Testis (tissue), 3 donors: ENCODE measurements around the gene UGT1A8. TPM values are rescaled to one million over a fixed set of nuclear protein-coding genes. Genes with fewer than 3 reads are reported as not detected.

Source experiments
- DNase-seq: peaks from one replicate; pipeline ENCODE4 v3.0.0-alpha.2; 2019
- H3K27ac ChIP-seq, 2 donors: fragments of 200-600 bp; sonication (generic); one replicate each; pipeline ENCODE4 v1.5.1; 2019
- H3K27me3 ChIP-seq: fragments of 200-600 bp; sonication (generic); one replicate; pipeline ENCODE4 v1.5.1; 2019
- H3K36me3 ChIP-seq: fragments of 200-600 bp; sonication (generic); one replicate; pipeline ENCODE4 v1.5.1; 2017; ENCODE audit warnings: low read depth; ENCODE audit errors: missing control alignments
- H3K4me1 ChIP-seq: fragments of 200-600 bp; sonication (generic); one replicate; pipeline ENCODE4 v1.5.1; 2019
- H3K4me3 ChIP-seq, 2 donors: fragments of 200-600 bp; sonication (generic); one replicate each; pipeline ENCODE4 v1.5.1; 2017 to 2019
- H3K9me3 ChIP-seq: fragments of 200-600 bp; sonication (generic); one replicate; pipeline ENCODE4 v1.5.1; 2017
- POLR2A ChIP-seq: fragments of 450-650 bp; IDR thresholded peaks from one replicate; pipeline ENCODE4 v1.6.1; 2017; ENCODE audit warnings: antibody characterized with exemption, mild to moderate bottlenecking, moderate library complexity
- WGBS, 2 donors: methylation state at CpG; one replicate each; pipeline ENCODE4 v1.1.5; 2018; 5-methylcytosine and 5-hydroxymethylcytosine counted together
- intact Hi-C: fragments of 100-400 bp; cut with DNase I; formaldehyde crosslinking; loops from one replicate; pipeline ENCODE4 v1.15.1; 2023; ENCODE audit warnings: low total_unique reads
- polyA plus RNA-seq: library from polyadenylated mRNA; stranded (reverse); fragments of 350-450 nt; fragmentation: Illumina TruSeq; extraction: RNeasy Lipid Tissue Mini Kit (QIAGEN cat#74804); gene quantifications from one replicate; pipeline ENCODE4 v1.2.3, GENCODE V29; 2014; ENCODE audit warnings: low read depth, low replicate concordance; ENCODE audit not compliant: insufficient read depth
- total RNA-seq, 2 donors: library from RNA; depleted of rRNA; stranded (reverse); fragments of >200 nt; gene quantifications; one replicate each; pipeline ENCODE4 v1.2.3, GENCODE V29; 2016
- TF ChIP-seq, protein P1 (sequence below), 3 experiments: fragments of 450-650 bp in 2 of 3; fragments of 200-600 bp in 1 of 3; sonication (generic) in 1 of 3; IDR thresholded peaks; one replicate each; pipeline ENCODE4 v1.5.1; 2016 to 2019; ENCODE audit warnings: antibody characterized with exemption in 3 of 3, mild to moderate bottlenecking in 2 of 3, moderate library complexity in 1 of 3

The UGT1A8 gene
- total and polyA plus RNA-seq, 3 donors from 2014 or later, result 0.19 TPM; not detected in 2

- TF ChIP-seq POLR2A, result no peak
- TF ChIP-seq, protein P1, sequence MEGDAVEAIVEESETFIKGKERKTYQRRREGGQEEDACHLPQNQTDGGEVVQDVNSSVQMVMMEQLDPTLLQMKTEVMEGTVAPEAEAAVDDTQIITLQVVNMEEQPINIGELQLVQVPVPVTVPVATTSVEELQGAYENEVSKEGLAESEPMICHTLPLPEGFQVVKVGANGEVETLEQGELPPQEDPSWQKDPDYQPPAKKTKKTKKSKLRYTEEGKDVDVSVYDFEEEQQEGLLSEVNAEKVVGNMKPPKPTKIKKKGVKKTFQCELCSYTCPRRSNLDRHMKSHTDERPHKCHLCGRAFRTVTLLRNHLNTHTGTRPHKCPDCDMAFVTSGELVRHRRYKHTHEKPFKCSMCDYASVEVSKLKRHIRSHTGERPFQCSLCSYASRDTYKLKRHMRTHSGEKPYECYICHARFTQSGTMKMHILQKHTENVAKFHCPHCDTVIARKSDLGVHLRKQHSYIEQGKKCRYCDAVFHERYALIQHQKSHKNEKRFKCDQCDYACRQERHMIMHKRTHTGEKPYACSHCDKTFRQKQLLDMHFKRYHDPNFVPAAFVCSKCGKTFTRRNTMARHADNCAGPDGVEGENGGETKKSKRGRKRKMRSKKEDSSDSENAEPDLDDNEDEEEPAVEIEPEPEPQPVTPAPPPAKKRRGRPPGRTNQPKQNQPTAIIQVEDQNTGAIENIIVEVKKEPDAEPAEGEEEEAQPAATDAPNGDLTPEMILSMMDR (IDR thresholded peaks at IDR 0.05), result no peak
- Histone ChIP-seq H3K27me3 (no peaks in the 10 kb centered on the region), H3K36me3 (no peaks in the 10 kb centered on the region), H3K27ac (no peak overlapping the region), H3K4me1 (no peaks in the 10 kb centered on the region), H3K4me3 (no peak overlapping the region), H3K9me3 (no peaks in the 10 kb centered on the region)
- intact Hi-C loops, result no loop called here
- no peak for DNase-seq
Measured at GRCh38 chr2:233658610-233659009, 41.2 kb downstream of the UGT1A8 start.

GRCh38 chr2:233663911-233664310 lies 46.5 kb downstream of the UGT1A8 start:
- Histone ChIP-seq H3K9me3 (no peaks in the 10 kb centered on the region), H3K36me3 (no peaks in the 10 kb centered on the region), H3K27me3 (no peaks in the 10 kb centered on the region), H3K27ac (no peak overlapping the region), H3K4me1 (no peaks in the 10 kb centered on the region), H3K4me3 (no peak overlapping the region)
- intact Hi-C loops, result no loop called here
- TF ChIP-seq, protein P1 (IDR thresholded peaks at IDR 0.05), result no peak
- TF ChIP-seq POLR2A, result no peak
- 48 to 55% methylated on average over 1 of the region's 1 CpG for WGBS, 2 donors
- DNase-seq, result no peak

GRCh38 chr2:233668605-233669260 lies 51.3 kb downstream of the UGT1A8 start:
- Histone ChIP-seq H3K36me3 (no peaks in the 10 kb centered on the region), H3K4me1 (no peaks in the 10 kb centered on the region), H3K4me3 (no peak overlapping the region), H3K27me3 (no peaks in the 10 kb centered on the region), H3K27ac (no peak overlapping the region), H3K9me3 (no peaks in the 10 kb centered on the region)
- WGBS, 2 donors, result 88 to 90% methylated on average over 4 of the region's 4 CpGs
- intact Hi-C loops, result no loop called here
- no peak for TF ChIP-seq POLR2A
- TF ChIP-seq, protein P1 (IDR thresholded peaks at IDR 0.05), result no peak
- DNase-seq, result no peak

- intact Hi-C loops, result no loop called here
- DNase-seq, result no peak
- H3K27me3 ChIP-seq, result no peaks in the 10 kb centered on the region
- H3K4me3 ChIP-seq, result no peak within 1 kb of the TSS
- TF ChIP-seq POLR2A, result no peak
- TF ChIP-seq, protein P1 (IDR thresholded peaks at IDR 0.05), result no peak
- 81 to 84% methylated on average over 5 of the region's 5 CpGs for WGBS, 2 donors
- H3K27ac ChIP-seq, result no peak within 1 kb of the TSS
- no peaks in the 10 kb centered on the region for H3K4me1 ChIP-seq
- H3K36me3 ChIP-seq, result no peaks in the 10 kb centered on the region
- no peaks in the 10 kb centered on the region for H3K9me3 ChIP-seq
Measured at GRCh38 chr2:233671290-233672161, 54.1 kb downstream of the UGT1A8 start, which contains the start of gene UGT1A9. Gene UGT1A9, plus strand, starts transcription at chr2:233671898. Its CDS starts 37 bp downstream, at chr2:233671935.
